HG02678 (cell line): Measurements from ENCODE around the gene CORO7.
"Not testable (repeated sequence)": the region's sequence is repeated elsewhere in the genome, so short reads cannot be mapped to it uniquely, and the experiment has no call there.

Experiments
- ATAC-seq: cut with Tn5 transposase; IDR thresholded peaks from one replicate; pipeline ENCODE4 v1.9.1; 2021; ENCODE audit warnings: mild to moderate bottlenecking, moderate library complexity; ENCODE audit not compliant: unreplicated experiment

The CORO7 gene

GRCh38 chr16:4358831-4359561, 57.4 kb downstream of the CORO7 start:
- no peak for ATAC-seq

GRCh38 chr16:4358236-4358635, 58.2 kb downstream of the CORO7 start:
- no peak for ATAC-seq

GRCh38 chr16:4356820-4357219, 59.6 kb downstream of the CORO7 start:
- ATAC-seq, result no peak

- ATAC-seq, result no peak
These were observed 61.6 kb downstream of the CORO7 start for GRCh38 chr16:4354512-4355409.

DNA sequence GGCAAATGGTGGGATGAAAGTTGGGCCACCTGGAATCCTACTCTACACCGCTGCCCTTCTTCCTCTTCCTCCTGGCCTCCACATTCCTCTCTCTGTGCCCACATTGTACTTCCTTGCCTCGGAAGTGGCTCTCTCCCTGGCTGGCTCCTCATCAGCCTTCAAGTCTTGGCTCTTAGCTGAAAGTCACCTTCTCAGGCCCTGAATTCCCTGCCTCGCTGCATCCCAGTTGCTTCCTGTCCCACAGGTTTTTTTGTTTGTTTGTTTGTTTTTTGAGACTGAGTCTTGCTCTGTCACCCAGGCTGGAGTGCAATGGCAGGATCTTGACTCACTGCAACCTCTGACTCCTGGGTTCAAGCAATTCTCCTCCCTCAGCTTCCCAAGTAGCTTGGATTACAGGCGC, 62.7 kb downstream of the CORO7 start:
- ATAC-seq, result no peak

DNA sequence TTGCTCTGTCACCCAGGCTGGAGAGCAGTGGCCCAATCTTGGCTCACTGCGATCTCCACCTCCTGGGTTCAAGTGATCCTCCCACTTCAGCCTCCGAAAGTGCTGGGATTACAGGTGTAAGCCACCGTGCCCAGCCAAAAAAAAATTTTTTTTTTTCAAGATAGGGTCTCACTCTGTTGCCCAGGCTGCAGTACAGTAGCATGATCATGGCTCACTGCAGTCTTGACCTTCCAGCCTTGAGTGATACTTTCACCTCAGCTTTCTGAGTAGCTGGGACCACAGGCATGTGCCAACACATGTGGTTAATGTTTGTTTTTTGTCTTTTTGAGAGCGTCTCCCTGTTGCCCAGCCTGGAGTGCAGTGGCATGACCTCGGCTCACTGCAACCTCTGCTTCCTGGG, 63.6 kb downstream of the CORO7 start:
- no peak for ATAC-seq

- ATAC-seq, result no peak
These were observed 64.5 kb downstream of the CORO7 start for GRCh38 chr16:4351880-4352279.

DNA sequence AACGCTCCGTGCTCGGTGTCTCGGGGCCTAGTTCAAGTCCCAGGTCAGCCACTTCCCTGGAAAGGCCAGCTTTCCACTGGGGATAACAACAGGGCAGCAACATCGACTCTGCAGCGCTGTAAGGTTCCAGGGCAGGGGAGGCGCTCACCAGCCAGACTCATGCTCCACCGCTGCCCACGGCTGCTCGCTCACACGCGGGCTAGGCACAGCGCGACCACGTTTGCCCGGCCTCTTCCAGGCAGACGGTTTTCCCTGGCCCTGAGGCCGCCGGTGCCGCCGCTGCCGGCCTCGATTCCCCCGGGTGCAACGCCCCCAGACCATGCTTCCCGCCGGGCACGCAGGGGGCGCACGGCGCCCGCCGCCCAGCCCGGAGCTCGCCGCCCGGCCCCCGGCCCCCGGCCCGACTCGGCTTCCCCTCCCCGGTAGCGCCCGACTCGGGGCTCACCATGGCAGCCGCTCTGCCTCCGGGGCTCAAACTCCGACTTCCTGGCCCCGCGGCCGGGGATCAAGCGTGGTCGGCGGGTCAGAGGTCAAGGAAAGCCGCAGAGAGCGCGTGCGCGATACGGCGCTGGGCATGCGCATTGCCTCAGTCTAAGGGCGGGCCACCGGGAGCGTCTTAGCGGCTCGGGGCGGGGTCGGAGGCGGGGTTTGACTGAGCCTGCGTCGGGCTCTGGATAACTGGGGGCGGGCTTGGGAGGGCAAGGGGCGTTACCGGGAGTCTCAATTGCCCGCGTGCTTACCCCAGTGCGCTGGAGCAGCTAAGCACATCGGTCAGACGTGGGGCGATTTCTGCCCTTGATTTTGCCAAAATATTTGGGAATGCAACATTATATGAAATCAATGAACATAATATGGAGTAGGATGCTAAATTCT, 65.4 kb downstream of the CORO7 start, which contains the start of gene PAM16:
PAM16 (minus strand) TSS at position 535 of the 873 bp plus-strand sequence; CDS start at position 448, 87 bp downstream.
- peak; percentile 91 for ATAC-seq

GRCh38 chr16:4350365-4350786, 66.0 kb downstream of the CORO7 start:
- ATAC-seq, result no peak

DNA sequence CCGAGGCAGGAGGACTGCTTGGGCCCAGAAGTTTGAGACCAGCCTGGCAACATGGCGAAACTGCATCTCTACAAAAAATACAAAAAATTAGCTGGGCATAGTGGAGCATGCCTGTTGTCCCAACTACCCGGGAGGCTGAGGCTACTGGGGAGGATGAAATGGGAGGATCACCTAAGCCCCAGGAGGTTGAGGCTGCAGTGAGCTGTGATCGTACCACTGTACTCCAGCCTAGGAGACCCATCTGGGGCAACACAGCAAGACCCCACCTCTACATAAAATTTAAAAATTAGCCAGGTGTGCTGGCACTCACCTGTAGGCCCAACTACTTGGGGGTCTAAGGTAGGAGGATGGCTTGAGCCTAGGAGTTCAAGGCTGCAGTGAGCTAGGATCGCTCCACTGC, 67.1 kb downstream of the CORO7 start:
- no peak for ATAC-seq

DNA sequence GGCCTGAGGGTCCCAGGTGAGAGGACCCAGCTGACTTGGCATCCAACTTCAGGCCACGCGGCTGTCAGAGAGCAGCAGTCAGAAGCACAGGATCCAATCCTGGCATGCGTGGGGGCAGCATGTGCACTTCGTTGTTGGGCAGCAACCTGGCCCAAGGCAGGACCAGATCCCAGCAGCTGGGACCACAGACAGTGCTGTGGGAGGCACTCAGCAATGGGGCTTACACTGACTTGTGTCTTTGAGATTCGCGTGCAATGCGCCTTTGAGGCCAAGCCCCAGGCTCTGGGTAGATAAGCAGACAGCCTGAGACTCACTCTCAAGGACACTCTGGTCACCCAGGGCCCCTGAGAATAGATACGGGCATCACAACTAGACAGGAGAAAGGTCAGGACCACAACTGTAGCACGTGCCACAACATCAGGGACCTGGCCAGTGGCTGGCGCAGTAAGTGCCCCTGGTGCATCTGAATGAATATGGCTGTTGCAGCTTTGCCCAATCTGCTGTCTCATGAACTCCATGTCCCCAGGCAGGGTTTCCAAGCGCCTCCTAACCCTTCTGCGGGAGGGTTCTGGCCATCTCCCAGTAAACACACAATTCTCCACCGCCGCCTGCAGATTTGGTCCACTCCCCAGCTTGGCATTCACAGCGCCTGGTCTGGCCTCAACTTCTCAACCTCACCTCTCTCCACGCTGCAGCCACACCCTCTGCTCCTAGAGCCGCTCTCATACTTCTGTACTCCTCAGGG, 68.5 kb downstream of the CORO7 start:
- no peak for ATAC-seq

DNA sequence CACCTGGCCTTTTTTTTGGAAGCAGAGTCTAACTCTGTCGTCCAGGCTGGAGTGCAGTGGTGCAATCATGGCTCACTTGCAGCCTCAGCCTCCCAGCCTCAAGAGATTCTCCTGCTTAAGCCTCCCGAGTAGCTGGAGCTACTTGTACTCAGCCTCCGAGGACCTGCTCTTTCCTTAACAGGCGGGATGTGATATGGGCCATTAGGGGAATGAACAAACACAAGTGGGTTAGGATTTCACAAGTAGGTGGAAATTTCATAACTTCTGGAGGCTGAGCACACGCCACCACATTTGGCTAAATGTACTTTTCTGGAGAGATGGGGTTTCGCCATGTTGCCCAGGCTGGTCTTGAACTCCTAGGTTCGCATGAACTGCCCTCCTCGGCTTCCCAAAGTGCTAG, 69.4 kb downstream of the CORO7 start:
- no peak for ATAC-seq

GRCh38 chr16:4345836-4346781, 70.3 kb downstream of the CORO7 start:
- ATAC-seq, result no peak

- no peak for ATAC-seq
These were observed 71.2 kb downstream of the CORO7 start for GRCh38 chr16:4344983-4345835.

DNA sequence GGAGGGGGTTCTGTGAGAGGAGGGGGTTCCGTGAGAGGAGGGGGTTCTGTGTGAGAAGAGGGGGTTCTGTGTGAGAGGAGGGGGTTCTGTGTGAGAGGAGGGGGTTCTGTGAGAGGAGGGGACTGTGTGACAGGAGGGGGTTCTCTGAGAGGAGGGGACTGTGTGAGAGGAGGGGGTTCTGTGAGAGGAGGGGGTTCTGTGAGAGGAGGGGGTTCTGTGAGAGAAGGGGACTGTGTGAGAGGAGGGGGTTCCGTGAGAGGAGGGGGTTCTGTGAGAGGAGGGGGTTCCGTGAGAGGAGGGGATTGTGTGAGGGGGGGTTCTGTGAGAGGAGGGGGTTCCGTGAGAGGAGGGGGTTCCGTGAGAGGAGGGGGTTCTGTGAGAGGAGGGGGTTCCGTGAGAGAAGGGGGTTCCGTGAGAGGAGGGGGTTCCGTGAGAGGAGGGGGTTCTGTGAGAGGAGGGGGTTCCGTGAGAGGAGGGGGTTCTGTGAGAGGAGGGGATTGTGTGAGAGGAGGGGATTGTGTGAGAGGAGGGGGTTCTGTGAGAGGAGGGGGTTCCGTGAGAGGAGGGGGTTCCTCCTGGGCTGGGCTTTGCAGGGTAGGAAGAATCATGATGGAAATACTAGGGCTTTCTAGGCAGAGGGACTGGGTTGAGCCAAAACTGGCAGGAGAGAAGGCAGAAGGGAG, 72.0 kb downstream of the CORO7 start:
- ATAC-seq, result not testable (repeated sequence)

DNA sequence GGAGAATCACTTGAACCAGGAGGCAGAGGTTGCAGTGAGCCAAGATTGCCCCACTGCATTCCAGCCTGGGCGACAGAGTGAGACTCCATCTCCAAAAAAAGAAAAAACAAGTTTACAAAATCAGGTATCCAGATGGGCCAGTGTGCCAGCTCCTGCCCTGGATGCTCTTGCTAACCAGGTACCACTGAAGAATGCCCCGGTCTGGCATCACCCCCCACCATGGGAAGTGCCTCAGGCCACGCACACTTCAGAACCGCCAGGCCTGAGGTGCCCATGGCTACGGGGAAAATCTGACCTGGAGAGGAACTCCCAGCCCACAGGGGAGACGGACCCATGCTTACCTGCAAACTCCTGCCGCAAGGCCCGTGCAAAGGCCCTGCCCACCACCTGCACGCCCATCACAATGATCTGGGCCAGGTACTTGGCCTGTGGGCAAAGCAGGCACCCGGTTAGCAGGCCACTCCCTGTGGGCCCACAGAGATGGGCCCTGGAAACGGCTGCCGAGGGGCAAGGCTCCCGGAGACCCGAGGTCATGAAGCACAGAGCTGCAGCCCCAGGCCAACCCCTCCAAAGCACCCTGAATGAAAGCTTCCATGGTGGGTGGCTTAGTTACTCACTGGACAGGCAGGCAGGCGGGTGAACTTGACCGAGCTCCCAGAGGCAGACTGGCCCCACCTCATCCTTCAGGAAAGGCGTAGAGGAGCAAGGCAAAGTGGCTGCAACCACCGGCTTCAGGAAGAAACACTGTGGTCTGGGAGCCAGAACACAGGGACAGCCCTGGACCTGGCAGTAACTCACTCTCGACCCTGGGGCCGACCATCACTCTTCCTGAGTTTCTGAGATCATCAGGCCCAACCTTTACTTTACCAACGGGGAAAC, 73.3 kb downstream of the CORO7 start:
- ATAC-seq, result no peak

DNA sequence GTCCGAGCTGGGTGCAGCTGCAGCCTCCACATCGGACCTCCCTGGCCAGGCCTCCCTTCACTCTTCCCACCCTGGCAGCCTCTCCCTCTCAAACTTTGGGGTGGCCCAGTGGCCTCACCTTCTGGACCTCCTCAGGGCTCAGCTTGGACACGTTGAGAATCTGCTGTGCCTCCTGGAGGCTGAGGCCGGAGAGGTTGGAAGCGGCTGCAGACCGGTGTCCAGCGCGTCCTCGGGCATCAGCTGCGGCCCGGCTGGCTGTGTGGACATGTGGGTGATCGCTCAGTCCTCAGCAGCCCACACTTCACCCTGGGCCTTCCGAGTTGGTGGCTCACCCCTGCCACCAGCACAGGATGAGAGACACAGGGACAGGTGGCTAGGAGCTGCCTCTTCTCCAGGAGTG, 75.1 kb downstream of the CORO7 start:
- ATAC-seq, result no peak
